ENCODE measurements around the gene SLC6A6. TPM values are rescaled to one million over a fixed set of nuclear protein-coding genes. Genes with fewer than 3 reads are reported as not detected.

SLC6A6 gene
- total RNA-seq, 2 donors from 2014 or later: 43.1 to 56.5 TPM

DNA sequence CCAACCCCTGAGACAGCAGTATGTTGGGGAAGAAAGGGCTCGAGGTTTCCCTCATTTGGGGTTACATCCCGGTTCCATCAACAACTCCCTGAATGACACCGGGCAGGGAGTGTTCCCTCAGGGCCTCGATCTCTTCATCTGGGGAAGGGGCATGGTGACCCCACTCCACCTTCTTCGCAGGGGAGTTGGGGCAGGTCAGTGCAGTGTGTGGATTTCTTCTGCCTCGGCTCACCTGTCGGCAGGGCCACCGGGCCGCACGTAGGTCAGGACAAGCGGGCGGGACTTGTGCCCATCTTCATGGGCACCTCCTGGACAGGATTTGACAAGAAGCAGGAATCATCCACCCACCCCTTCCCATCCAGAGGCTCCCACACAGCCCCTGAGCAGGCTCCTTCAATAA, 120.4 kb downstream of the SLC6A6 start:
- Histone ChIP-seq H3K9me3 (ENCODE audit: control insufficient read depth, low read length) (no peaks in the 10 kb centered on the region), H3K27me3 (ENCODE audit: control insufficient read depth, insufficient read depth, low read length, poor library complexity, severe bottlenecking) (no peaks in the 10 kb centered on the region), H3K27ac (ENCODE audit: low read depth, low read length) (no peak overlapping the region), H3K4me1 (ENCODE audit: control insufficient read depth, insufficient read depth, low read length) (peaks cover 4% of the 10 kb centered on the region), H3K9ac (ENCODE audit: extremely low read depth, low read length, poor library complexity, severe bottlenecking) (no peak overlapping the region), H3K36me3 (ENCODE audit: control insufficient read depth, insufficient read depth, low read length) (no peaks in the 10 kb centered on the region), H3K4me3 (ENCODE audit: low read length) (no peak overlapping the region)
- DNase-seq: peak; percentile 41
- H3K27me3 Mint-ChIP-seq (ENCODE audit: insufficient read depth): no peaks in the 10 kb centered on the region
- H3K9me3 Mint-ChIP-seq: no peaks in the 10 kb centered on the region
- TF ChIP-seq, protein P1, sequence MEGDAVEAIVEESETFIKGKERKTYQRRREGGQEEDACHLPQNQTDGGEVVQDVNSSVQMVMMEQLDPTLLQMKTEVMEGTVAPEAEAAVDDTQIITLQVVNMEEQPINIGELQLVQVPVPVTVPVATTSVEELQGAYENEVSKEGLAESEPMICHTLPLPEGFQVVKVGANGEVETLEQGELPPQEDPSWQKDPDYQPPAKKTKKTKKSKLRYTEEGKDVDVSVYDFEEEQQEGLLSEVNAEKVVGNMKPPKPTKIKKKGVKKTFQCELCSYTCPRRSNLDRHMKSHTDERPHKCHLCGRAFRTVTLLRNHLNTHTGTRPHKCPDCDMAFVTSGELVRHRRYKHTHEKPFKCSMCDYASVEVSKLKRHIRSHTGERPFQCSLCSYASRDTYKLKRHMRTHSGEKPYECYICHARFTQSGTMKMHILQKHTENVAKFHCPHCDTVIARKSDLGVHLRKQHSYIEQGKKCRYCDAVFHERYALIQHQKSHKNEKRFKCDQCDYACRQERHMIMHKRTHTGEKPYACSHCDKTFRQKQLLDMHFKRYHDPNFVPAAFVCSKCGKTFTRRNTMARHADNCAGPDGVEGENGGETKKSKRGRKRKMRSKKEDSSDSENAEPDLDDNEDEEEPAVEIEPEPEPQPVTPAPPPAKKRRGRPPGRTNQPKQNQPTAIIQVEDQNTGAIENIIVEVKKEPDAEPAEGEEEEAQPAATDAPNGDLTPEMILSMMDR (conservative IDR thresholded peaks at IDR 0.05): no peak
- H3K27ac Mint-ChIP-seq: no peak overlapping the region
- no peak overlapping the region for H3K4me3 Mint-ChIP-seq
- no peaks in the 10 kb centered on the region for H3K4me1 Mint-ChIP-seq
- 92 to 96% methylated on average over 4 to 12 of the region's 12 CpGs for WGBS, 2 experiments (ENCODE audit: insufficient coverage in 1 of 2, insufficient read length in 1 of 2)
- H3K36me3 Mint-ChIP-seq (ENCODE audit: low read depth): no peaks in the 10 kb centered on the region

GRCh38 chr3:14523792-14524191, 121.4 kb downstream of the SLC6A6 start:
- H3K9me3 Mint-ChIP-seq: no peaks in the 10 kb centered on the region
- no peak overlapping the region for H3K4me3 ChIP-seq (ENCODE audit: low read length)
- TF ChIP-seq, protein P1 (conservative IDR thresholded peaks at IDR 0.05): no peak
- no peaks in the 10 kb centered on the region for H3K9me3 ChIP-seq (ENCODE audit: control insufficient read depth, low read length)
- 63 to 81% methylated on average over 3 to 7 of the region's 7 CpGs for WGBS, 2 experiments (ENCODE audit: insufficient coverage in 1 of 2, insufficient read length in 1 of 2)
- peak; percentile 33 for DNase-seq
- H3K36me3 Mint-ChIP-seq (ENCODE audit: low read depth): no peaks in the 10 kb centered on the region
- no peaks in the 10 kb centered on the region for H3K27me3 Mint-ChIP-seq (ENCODE audit: insufficient read depth)
- no peaks in the 10 kb centered on the region for H3K36me3 ChIP-seq (ENCODE audit: control insufficient read depth, insufficient read depth, low read length)
- H3K4me1 ChIP-seq (ENCODE audit: control insufficient read depth, insufficient read depth, low read length): peaks cover 4% of the 10 kb centered on the region
- H3K27me3 ChIP-seq (ENCODE audit: control insufficient read depth, insufficient read depth, low read length, poor library complexity, severe bottlenecking): no peaks in the 10 kb centered on the region
- H3K4me3 Mint-ChIP-seq: no peak overlapping the region
- no peaks in the 10 kb centered on the region for H3K4me1 Mint-ChIP-seq
- H3K27ac Mint-ChIP-seq: no peak overlapping the region
- H3K9ac ChIP-seq (ENCODE audit: extremely low read depth, low read length, poor library complexity, severe bottlenecking): no peak overlapping the region
- no peak overlapping the region for H3K27ac ChIP-seq (ENCODE audit: low read depth, low read length)

DNA sequence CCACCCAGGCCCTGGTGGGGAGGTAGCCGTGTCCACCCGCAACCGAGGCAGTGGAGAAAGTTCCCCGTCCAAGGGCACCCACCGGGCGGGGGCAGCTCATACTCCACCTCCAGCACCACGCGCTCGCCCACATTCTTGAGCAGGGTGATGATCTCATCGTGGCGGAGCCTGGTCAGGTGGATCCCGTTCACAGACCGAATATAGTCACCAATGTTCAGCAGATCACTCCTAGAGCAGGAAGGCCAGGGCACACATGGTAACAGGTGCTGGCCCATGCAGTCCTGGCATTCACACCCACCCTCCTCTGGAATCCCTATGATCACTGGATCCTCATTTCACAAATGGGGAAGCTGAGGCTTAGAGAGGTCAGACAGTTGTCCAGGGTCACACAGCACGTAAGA, 121.9 kb downstream of the SLC6A6 start:
- Histone ChIP-seq H3K4me1 (ENCODE audit: control insufficient read depth, insufficient read depth, low read length) (peaks cover 4% of the 10 kb centered on the region), H3K36me3 (ENCODE audit: control insufficient read depth, insufficient read depth, low read length) (no peaks in the 10 kb centered on the region), H3K27ac (ENCODE audit: low read depth, low read length) (no peak overlapping the region), H3K27me3 (ENCODE audit: control insufficient read depth, insufficient read depth, low read length, poor library complexity, severe bottlenecking) (no peaks in the 10 kb centered on the region), H3K4me3 (ENCODE audit: low read length) (no peak overlapping the region), H3K9me3 (ENCODE audit: control insufficient read depth, low read length) (no peaks in the 10 kb centered on the region), H3K9ac (ENCODE audit: extremely low read depth, low read length, poor library complexity, severe bottlenecking) (no peak overlapping the region)
- Mint-ChIP-seq H3K27ac (no peak overlapping the region), H3K36me3 (ENCODE audit: low read depth) (no peaks in the 10 kb centered on the region), H3K4me1 (no peaks in the 10 kb centered on the region), H3K9me3 (no peaks in the 10 kb centered on the region), H3K4me3 (no peak overlapping the region), H3K27me3 (ENCODE audit: insufficient read depth) (no peaks in the 10 kb centered on the region)
- 92 to 94% methylated on average over 13 to 14 of the region's 14 CpGs for WGBS, 2 experiments (ENCODE audit: insufficient coverage in 1 of 2, insufficient read length in 1 of 2)
- TF ChIP-seq, protein P1 (conservative IDR thresholded peaks at IDR 0.05): no peak
- no peak for DNase-seq

Measured in endodermal cell (in vitro differentiated cells).